ENCODE results near the gene TMEM200B.

TMEM200B gene

GRCh38 chr1:29129916-29130315 lies 6.2 kb upstream of the TMEM200B start:
- no peaks in the 10 kb centered on the region for H3K9me3 ChIP-seq (ENCODE audit: severe bottlenecking)
- no peak overlapping the region for H3K4me3 ChIP-seq (ENCODE audit: severe bottlenecking)
- no peaks in the 10 kb centered on the region for H3K4me1 ChIP-seq (ENCODE audit: insufficient read depth, poor library complexity, severe bottlenecking)
- no peaks in the 10 kb centered on the region for H3K27me3 ChIP-seq (ENCODE audit: insufficient read depth, poor library complexity, severe bottlenecking)
- TF ChIP-seq CTCF (IDR thresholded peaks at IDR 0.05; ENCODE audit: poor library complexity, severe bottlenecking), result no peak
- DNase-seq (ENCODE audit: low spot score) (no peak), ATAC-seq (ENCODE audit: low read depth) (no peak)
- H3K36me3 ChIP-seq (ENCODE audit: low read depth), result no peaks in the 10 kb centered on the region
- H3K27ac ChIP-seq (ENCODE audit: poor library complexity, severe bottlenecking), result no peak overlapping the region

GRCh38 chr1:29128739-29129138 lies 5.0 kb upstream of the TMEM200B start:
- H3K27me3 ChIP-seq (ENCODE audit: insufficient read depth, poor library complexity, severe bottlenecking), result no peaks in the 10 kb centered on the region
- no peaks in the 10 kb centered on the region for H3K4me1 ChIP-seq (ENCODE audit: insufficient read depth, poor library complexity, severe bottlenecking)
- no peak for TF ChIP-seq CTCF (IDR thresholded peaks at IDR 0.05; ENCODE audit: poor library complexity, severe bottlenecking)
- no peak overlapping the region for H3K4me3 ChIP-seq (ENCODE audit: severe bottlenecking)
- DNase-seq (ENCODE audit: low spot score), result no peak
- no peaks in the 10 kb centered on the region for H3K9me3 ChIP-seq (ENCODE audit: severe bottlenecking)
- ATAC-seq (ENCODE audit: low read depth), result no peak
- no peak overlapping the region for H3K27ac ChIP-seq (ENCODE audit: poor library complexity, severe bottlenecking)
- no peaks in the 10 kb centered on the region for H3K36me3 ChIP-seq (ENCODE audit: low read depth)

GRCh38 chr1:29126198-29126597 lies 2.5 kb upstream of the TMEM200B start:
- H3K4me1 ChIP-seq (ENCODE audit: insufficient read depth, poor library complexity, severe bottlenecking), result no peaks in the 10 kb centered on the region
- no peak for ATAC-seq (ENCODE audit: low read depth)
- peaks cover 16% of the 10 kb centered on the region for H3K27me3 ChIP-seq (ENCODE audit: insufficient read depth, poor library complexity, severe bottlenecking)
- no peak overlapping the region for H3K27ac ChIP-seq (ENCODE audit: poor library complexity, severe bottlenecking)
- H3K9me3 ChIP-seq (ENCODE audit: severe bottlenecking), result no peaks in the 10 kb centered on the region
- H3K4me3 ChIP-seq (ENCODE audit: severe bottlenecking), result no peak overlapping the region
- no peaks in the 10 kb centered on the region for H3K36me3 ChIP-seq (ENCODE audit: low read depth)
- no peak for DNase-seq (ENCODE audit: low spot score)
- TF ChIP-seq CTCF (IDR thresholded peaks at IDR 0.05; ENCODE audit: poor library complexity, severe bottlenecking), result no peak

- DNase-seq (ENCODE audit: low spot score) (no peak), ATAC-seq (ENCODE audit: low read depth) (no peak)
- H3K27ac ChIP-seq (ENCODE audit: poor library complexity, severe bottlenecking), result no peak overlapping the region
- peaks cover 1% of the 10 kb centered on the region; the same call in 1 of the 2 replicates for H3K36me3 ChIP-seq (ENCODE audit: low read depth)
- no peak overlapping the region for H3K4me3 ChIP-seq (ENCODE audit: severe bottlenecking)
- TF ChIP-seq CTCF (IDR thresholded peaks at IDR 0.05; ENCODE audit: poor library complexity, severe bottlenecking), result no peak
- H3K4me1 ChIP-seq (ENCODE audit: insufficient read depth, poor library complexity, severe bottlenecking), result no peaks in the 10 kb centered on the region
- H3K9me3 ChIP-seq (ENCODE audit: severe bottlenecking), result no peaks in the 10 kb centered on the region
- H3K27me3 ChIP-seq (ENCODE audit: insufficient read depth, poor library complexity, severe bottlenecking), result peaks cover 16% of the 10 kb centered on the region
These were observed 2.1 kb upstream of the TMEM200B start for GRCh38 chr1:29125788-29126187.

GRCh38 chr1:29125237-29125641 lies 1.5 kb upstream of the TMEM200B start:
- Histone ChIP-seq H3K4me1 (ENCODE audit: insufficient read depth, poor library complexity, severe bottlenecking) (no peaks in the 10 kb centered on the region), H3K36me3 (ENCODE audit: low read depth) (peaks cover 3% of the 10 kb centered on the region; the same call in 1 of the 2 replicates), H3K4me3 (ENCODE audit: severe bottlenecking) (no peak overlapping the region), H3K27me3 (ENCODE audit: insufficient read depth, poor library complexity, severe bottlenecking) (peaks cover 16% of the 10 kb centered on the region), H3K9me3 (ENCODE audit: severe bottlenecking) (no peaks in the 10 kb centered on the region), H3K27ac (ENCODE audit: poor library complexity, severe bottlenecking) (no peak overlapping the region)
- ATAC-seq (ENCODE audit: low read depth), result no peak
- no peak for TF ChIP-seq CTCF (IDR thresholded peaks at IDR 0.05; ENCODE audit: poor library complexity, severe bottlenecking)
- no peak for DNase-seq (ENCODE audit: low spot score)
